Chondrocyte (in vitro differentiated cells): ENCODE results near the gene UVSSA. TPM values are rescaled to one million over a fixed set of nuclear protein-coding genes. Genes with fewer than 3 reads are reported as not detected.

Experiments
- DNase-seq: peaks from one replicate; pipeline ENCODE4 v3.0.0; 2021; ENCODE audit warnings: mixed read lengths, low spot score
- H3K27ac Mint-ChIP-seq: one replicate; pipeline ENCODE4 v1.8.0; 2021; ENCODE audit warnings: mild to moderate bottlenecking, moderate library complexity, mixed read lengths; ENCODE audit not compliant: unreplicated experiment
- H3K27me3 Mint-ChIP-seq: 2 replicates; pipeline ENCODE4 v1.8.0; 2021; ENCODE audit warnings: low read depth, mixed read lengths
- H3K36me3 Mint-ChIP-seq: 2 replicates; pipeline ENCODE4 v1.8.0; 2021; ENCODE audit warnings: low read depth, mixed read lengths
- H3K4me1 Mint-ChIP-seq: 2 replicates; pipeline ENCODE4 v1.8.0; 2021; ENCODE audit warnings: low read depth, mild to moderate bottlenecking, mixed read lengths
- H3K4me3 Mint-ChIP-seq: one replicate; pipeline ENCODE4 v1.8.0; 2021; ENCODE audit warnings: mild to moderate bottlenecking, moderate library complexity, mixed read lengths; ENCODE audit not compliant: unreplicated experiment
- H3K9me3 Mint-ChIP-seq: 2 replicates; pipeline ENCODE4 v1.8.0; 2021; ENCODE audit warnings: low read depth, mixed read lengths
- total RNA-seq: library from RNA; stranded (reverse); gene quantifications from 3 replicates; pipeline ENCODE4 v1.2.1, GENCODE V29; 2021
- TF ChIP-seq, protein P1 (sequence below): fragments of 200-600 bp; sonication (generic); IDR thresholded peaks from 2 replicates; pipeline ENCODE4 v1.5.0; 2021; ENCODE audit warnings: antibody characterized with exemption, mild to moderate bottlenecking, moderate library complexity

The UVSSA gene
- total RNA-seq, 1 donor from 2014 or later: 20.9 TPM

- DNase-seq: peak; percentile 77
- TF ChIP-seq, protein P1, sequence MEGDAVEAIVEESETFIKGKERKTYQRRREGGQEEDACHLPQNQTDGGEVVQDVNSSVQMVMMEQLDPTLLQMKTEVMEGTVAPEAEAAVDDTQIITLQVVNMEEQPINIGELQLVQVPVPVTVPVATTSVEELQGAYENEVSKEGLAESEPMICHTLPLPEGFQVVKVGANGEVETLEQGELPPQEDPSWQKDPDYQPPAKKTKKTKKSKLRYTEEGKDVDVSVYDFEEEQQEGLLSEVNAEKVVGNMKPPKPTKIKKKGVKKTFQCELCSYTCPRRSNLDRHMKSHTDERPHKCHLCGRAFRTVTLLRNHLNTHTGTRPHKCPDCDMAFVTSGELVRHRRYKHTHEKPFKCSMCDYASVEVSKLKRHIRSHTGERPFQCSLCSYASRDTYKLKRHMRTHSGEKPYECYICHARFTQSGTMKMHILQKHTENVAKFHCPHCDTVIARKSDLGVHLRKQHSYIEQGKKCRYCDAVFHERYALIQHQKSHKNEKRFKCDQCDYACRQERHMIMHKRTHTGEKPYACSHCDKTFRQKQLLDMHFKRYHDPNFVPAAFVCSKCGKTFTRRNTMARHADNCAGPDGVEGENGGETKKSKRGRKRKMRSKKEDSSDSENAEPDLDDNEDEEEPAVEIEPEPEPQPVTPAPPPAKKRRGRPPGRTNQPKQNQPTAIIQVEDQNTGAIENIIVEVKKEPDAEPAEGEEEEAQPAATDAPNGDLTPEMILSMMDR: no peak
- no peaks in the 10 kb centered on the region for H3K4me1 Mint-ChIP-seq
- no peak overlapping the region for H3K27ac Mint-ChIP-seq
- no peaks in the 10 kb centered on the region for H3K36me3 Mint-ChIP-seq
- H3K27me3 Mint-ChIP-seq: peaks cover 17% of the 10 kb centered on the region
- H3K4me3 Mint-ChIP-seq: no peak overlapping the region
- no peaks in the 10 kb centered on the region for H3K9me3 Mint-ChIP-seq
These were observed 68.0 kb downstream of the UVSSA start for GRCh38 chr4:1414831-1415680.

- TF ChIP-seq, protein P1: no peak
- peaks cover 17% of the 10 kb centered on the region for H3K27me3 Mint-ChIP-seq
- H3K9me3 Mint-ChIP-seq: no peaks in the 10 kb centered on the region
- no peak overlapping the region for H3K27ac Mint-ChIP-seq
- no peak overlapping the region for H3K4me3 Mint-ChIP-seq
- no peak for DNase-seq
- H3K4me1 Mint-ChIP-seq: no peaks in the 10 kb centered on the region
- H3K36me3 Mint-ChIP-seq: no peaks in the 10 kb centered on the region
These were observed 68.6 kb downstream of the UVSSA start for GRCh38 chr4:1415681-1415981.

GRCh38 chr4:1416051-1416947 is 69.3 kb downstream of the UVSSA start:
- DNase-seq: peak; percentile 78
- no peaks in the 10 kb centered on the region for H3K36me3 Mint-ChIP-seq
- H3K4me3 Mint-ChIP-seq: no peak overlapping the region
- H3K27me3 Mint-ChIP-seq: peaks cover 22% of the 10 kb centered on the region
- no peaks in the 10 kb centered on the region for H3K4me1 Mint-ChIP-seq
- TF ChIP-seq, protein P1: no peak
- no peak overlapping the region for H3K27ac Mint-ChIP-seq
- no peaks in the 10 kb centered on the region for H3K9me3 Mint-ChIP-seq

DNA sequence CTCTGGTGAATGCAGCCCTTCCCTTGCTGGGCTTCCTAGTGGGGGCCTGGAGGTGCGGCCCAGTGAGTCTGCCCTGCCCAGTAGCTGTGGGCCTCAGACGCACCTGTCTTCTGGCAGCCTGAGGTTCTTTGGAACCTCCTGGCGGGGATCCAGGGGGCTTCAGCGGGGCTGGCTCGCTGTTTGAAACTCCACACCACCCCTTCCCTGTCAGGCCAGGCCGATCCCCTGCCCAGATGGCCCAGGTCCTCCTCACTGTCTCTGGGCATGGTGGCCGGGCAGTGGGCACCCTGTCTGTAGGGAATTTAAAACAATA is 69.9 kb downstream of the UVSSA start:
- H3K4me3 Mint-ChIP-seq: no peak overlapping the region
- peak; percentile 86 for DNase-seq
- TF ChIP-seq, protein P1: no peak
- H3K9me3 Mint-ChIP-seq: no peaks in the 10 kb centered on the region
- no peak overlapping the region for H3K27ac Mint-ChIP-seq
- peaks cover 22% of the 10 kb centered on the region for H3K27me3 Mint-ChIP-seq
- no peaks in the 10 kb centered on the region for H3K36me3 Mint-ChIP-seq
- no peaks in the 10 kb centered on the region for H3K4me1 Mint-ChIP-seq

DNA sequence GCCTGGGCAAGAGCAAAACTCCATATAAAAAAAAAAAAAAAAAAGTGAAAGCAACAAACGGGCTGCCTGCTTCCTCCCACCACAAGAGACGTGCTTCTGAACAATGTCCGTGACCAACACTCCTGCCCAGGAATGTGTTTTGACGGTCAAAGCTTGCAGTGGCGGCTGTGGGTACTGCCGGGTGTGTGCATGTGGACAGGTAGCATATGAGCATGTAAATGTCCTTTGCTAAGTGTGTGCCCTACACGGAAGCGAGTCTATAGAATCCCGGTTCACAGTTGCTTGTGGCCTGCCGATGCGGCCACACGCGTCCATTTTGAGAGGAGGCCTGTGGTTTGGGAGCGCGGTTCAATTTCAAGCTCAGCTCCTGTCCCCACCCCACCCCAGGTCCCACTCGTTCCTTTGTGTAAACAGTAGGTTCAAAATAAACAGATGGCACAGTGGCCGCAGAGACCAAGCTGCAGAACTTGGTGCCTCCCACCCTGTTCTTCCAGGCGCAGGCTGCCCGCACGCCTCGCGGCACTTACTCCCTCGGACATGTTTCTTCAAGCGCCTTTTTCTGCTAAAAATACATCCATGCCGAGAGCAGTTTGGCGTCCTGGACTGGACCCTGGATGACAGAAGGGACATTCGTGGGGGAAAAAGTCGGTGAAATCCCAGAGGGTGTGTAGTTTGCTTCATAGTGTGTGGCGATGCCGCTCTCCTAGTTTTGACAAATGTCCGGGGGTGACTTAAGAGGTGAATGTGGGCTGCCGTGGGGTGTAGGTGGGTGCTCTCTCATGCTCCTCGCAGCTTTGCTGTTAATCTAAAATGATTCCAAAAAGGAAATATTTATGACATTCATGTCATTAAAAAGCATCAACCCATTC is 70.7 kb downstream of the UVSSA start:
- Mint-ChIP-seq H3K36me3 (no peaks in the 10 kb centered on the region), H3K4me1 (no peaks in the 10 kb centered on the region), H3K27ac (no peak overlapping the region), H3K9me3 (peaks cover 5% of the 10 kb centered on the region), H3K4me3 (no peak overlapping the region), H3K27me3 (peaks cover 22% of the 10 kb centered on the region)
- peak; percentile 51 for DNase-seq
- TF ChIP-seq, protein P1: no peak
